Neural cell (in vitro differentiated cells): ENCODE data around the gene PTTG1IP2. TPM values are rescaled to one million over a fixed set of nuclear protein-coding genes. Genes with fewer than 3 reads are reported as not detected.

Experiments used
- H2AFZ ChIP-seq: fragments of 200-600, 300-800 bp; sonication (generic), shearing (Covaris generic); 2 replicates; pipeline ENCODE4 v1.6.0; 2014; ENCODE audit warnings: low read depth, mild to moderate bottlenecking, antibody characterized with exemption, low read length, moderate library complexity
- H3F3A ChIP-seq: fragments of 200-600 bp; shearing (Covaris generic); 2 replicates; pipeline ENCODE4 v1.6.1; 2016; ENCODE audit warnings: mild to moderate bottlenecking, moderate library complexity, mixed read lengths, antibody characterized with exemption, low read length; ENCODE audit not compliant: insufficient read depth, poor library complexity, severe bottlenecking
- H3K27ac ChIP-seq: fragments of 200-600, 300-800 bp; sonication (generic), shearing (Covaris generic); 2 replicates; pipeline ENCODE4 v1.5.1; 2014; ENCODE audit warnings: mild to moderate bottlenecking, low read length, moderate library complexity
- H3K27me3 ChIP-seq: fragments of 300-800, 200-600 bp; sonication (generic), shearing (Covaris generic); 2 replicates; pipeline ENCODE4 v1.6.0; 2014; ENCODE audit warnings: mild to moderate bottlenecking, low read depth, low read length, moderate library complexity; ENCODE audit not compliant: insufficient read depth
- H3K36me3 ChIP-seq: fragments of 300-800, 200-600 bp; sonication (generic), shearing (Covaris generic); 2 replicates; pipeline ENCODE4 v1.5.1; 2014; ENCODE audit warnings: mild to moderate bottlenecking, antibody characterized with exemption, low read length, moderate library complexity; ENCODE audit not compliant: insufficient read depth
- H3K4me2 ChIP-seq: fragments of 300-800, 200-600 bp; sonication (generic), shearing (Covaris generic); 2 replicates; pipeline ENCODE4 v1.6.0; 2014; ENCODE audit warnings: mild to moderate bottlenecking, low read length
- H3K4me3 ChIP-seq: fragments of 300-800, 200-600 bp; sonication (generic), shearing (Covaris generic); 2 replicates; pipeline ENCODE4 v1.5.1; 2014; ENCODE audit warnings: mild to moderate bottlenecking, low read length, moderate library complexity
- H3K79me2 ChIP-seq: fragments of 200-600 bp; shearing (Covaris generic); replicated peaks from 2 replicates; pipeline ENCODE4 v1.6.0; 2014; ENCODE audit warnings: mild to moderate bottlenecking, low read length, moderate library complexity; ENCODE audit not compliant: insufficient read depth
- H3K9ac ChIP-seq: fragments of 300-800, 200-600 bp; sonication (generic), shearing (Covaris generic); 2 replicates; pipeline ENCODE4 v1.6.1; 2016; ENCODE audit warnings: mild to moderate bottlenecking, low read length, mixed read lengths
- H3K9me2 ChIP-seq: fragments of 200-600 bp; shearing (Covaris generic); 2 replicates; pipeline ENCODE4 v1.6.1; 2016; ENCODE audit warnings: mild to moderate bottlenecking, low read length, mixed read lengths; ENCODE audit not compliant: insufficient read depth
- H3K9me3 ChIP-seq: fragments of 200-600, 300-800 bp; sonication (generic), shearing (Covaris generic); 2 replicates; pipeline ENCODE4 v1.6.1; 2016; ENCODE audit warnings: mild to moderate bottlenecking, mixed run types, low read length, moderate library complexity, mixed read lengths
- H4K20me1 ChIP-seq: fragments of 200-600 bp; shearing (Covaris generic); 2 replicates; pipeline ENCODE4 v1.6.1; 2016; ENCODE audit warnings: mild to moderate bottlenecking, mixed run types; ENCODE audit not compliant: insufficient read depth
- EP300 ChIP-seq: fragments of 450-650 bp; conservative IDR thresholded peaks from 2 replicates; pipeline ENCODE4 v1.6.1; 2014; ENCODE audit warnings: antibody characterized with exemption, mild to moderate bottlenecking, moderate library complexity; ENCODE audit not compliant: poor library complexity, severe bottlenecking
- EZH2 ChIP-seq: fragments of 200-600, 300-800 bp; shearing (Covaris generic), sonication (generic); IDR thresholded peaks from 2 replicates; pipeline ENCODE4 v1.6.1; 2014; ENCODE audit warnings: antibody characterized with exemption, low read length, borderline replicate concordance, mild to moderate bottlenecking; ENCODE audit not compliant: insufficient read depth, poor library complexity, severe bottlenecking
- MXI1 ChIP-seq: fragments of 450-650 bp; conservative IDR thresholded peaks from 2 replicates; pipeline ENCODE4 v1.6.1; 2014; ENCODE audit warnings: antibody characterized with exemption, mild to moderate bottlenecking; ENCODE audit not compliant: poor library complexity, severe bottlenecking
- POLR2AphosphoS5 ChIP-seq: IDR thresholded peaks from 2 replicates; pipeline ENCODE4 v1.6.1; 2012
- RAD21 ChIP-seq: fragments of 450-650 bp; conservative IDR thresholded peaks from 2 replicates; pipeline ENCODE4 v1.6.1; 2014; ENCODE audit warnings: antibody characterized with exemption, mild to moderate bottlenecking, moderate library complexity
- SMC3 ChIP-seq: fragments of 450-650 bp; conservative IDR thresholded peaks from 2 replicates; pipeline ENCODE4 v1.6.1; 2014; ENCODE audit warnings: antibody characterized with exemption, mild to moderate bottlenecking, moderate library complexity; ENCODE audit not compliant: poor library complexity
- TAF1 ChIP-seq: IDR thresholded peaks from 2 replicates; pipeline ENCODE4 v1.6.1; 2012; ENCODE audit warnings: low read depth
- polyA plus RNA-seq: library from polyadenylated mRNA; depleted of rRNA; stranded (reverse); fragments of >200 nt; gene quantifications from 2 replicates; pipeline ENCODE4 v1.2.3, GENCODE V29; 2014
- TF ChIP-seq, protein P1 (sequence below): fragments of 450-650 bp; IDR thresholded peaks from 2 replicates; pipeline ENCODE4 v1.5.1; 2014; ENCODE audit warnings: antibody characterized with exemption, mild to moderate bottlenecking, moderate library complexity; ENCODE audit not compliant: poor library complexity, severe bottlenecking
- TF ChIP-seq, protein P2 (sequence below): IDR thresholded peaks from 2 replicates; pipeline ENCODE4 v1.6.1; 2012; ENCODE audit warnings: borderline replicate concordance

PTTG1IP2 gene
- polyA plus RNA-seq, 1 donor from 2014 or later = not detected

DNA sequence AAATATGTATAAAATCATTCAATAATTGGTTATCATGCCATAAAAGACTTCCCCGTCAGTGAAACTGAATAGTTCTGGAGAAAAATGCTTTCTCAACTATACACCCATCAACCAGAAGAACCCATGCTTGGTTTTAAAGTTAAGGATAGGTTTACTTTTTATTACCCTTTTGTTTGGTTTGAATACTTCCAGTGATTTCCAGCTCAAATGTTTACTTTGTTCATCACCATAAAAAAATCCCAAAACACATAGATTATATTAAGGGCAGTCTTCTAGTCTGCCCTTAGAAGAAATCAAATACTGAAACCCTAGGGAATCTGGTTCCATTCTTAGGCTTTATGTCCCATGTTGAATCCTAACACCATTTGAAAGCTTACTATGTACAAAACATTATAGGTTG is 49.2 kb downstream of the PTTG1IP2 start:
- H3K4me3 ChIP-seq = no peak overlapping the region
- no peaks in the 10 kb centered on the region for H3K36me3 ChIP-seq
- H3F3A ChIP-seq = no peaks in the 10 kb centered on the region
- no peak overlapping the region for H3K27ac ChIP-seq
- no peaks in the 10 kb centered on the region for H3K9me2 ChIP-seq
- H3K9ac ChIP-seq = no peak overlapping the region
- no peaks in the 10 kb centered on the region for H4K20me1 ChIP-seq
- H3K4me2 ChIP-seq = no peak overlapping the region
- no peak for TF ChIP-seq MXI1
- TF ChIP-seq EP300 = no peak
- no peak for TF ChIP-seq EZH2
- no peak for TF ChIP-seq TAF1
- TF ChIP-seq, protein P1, sequence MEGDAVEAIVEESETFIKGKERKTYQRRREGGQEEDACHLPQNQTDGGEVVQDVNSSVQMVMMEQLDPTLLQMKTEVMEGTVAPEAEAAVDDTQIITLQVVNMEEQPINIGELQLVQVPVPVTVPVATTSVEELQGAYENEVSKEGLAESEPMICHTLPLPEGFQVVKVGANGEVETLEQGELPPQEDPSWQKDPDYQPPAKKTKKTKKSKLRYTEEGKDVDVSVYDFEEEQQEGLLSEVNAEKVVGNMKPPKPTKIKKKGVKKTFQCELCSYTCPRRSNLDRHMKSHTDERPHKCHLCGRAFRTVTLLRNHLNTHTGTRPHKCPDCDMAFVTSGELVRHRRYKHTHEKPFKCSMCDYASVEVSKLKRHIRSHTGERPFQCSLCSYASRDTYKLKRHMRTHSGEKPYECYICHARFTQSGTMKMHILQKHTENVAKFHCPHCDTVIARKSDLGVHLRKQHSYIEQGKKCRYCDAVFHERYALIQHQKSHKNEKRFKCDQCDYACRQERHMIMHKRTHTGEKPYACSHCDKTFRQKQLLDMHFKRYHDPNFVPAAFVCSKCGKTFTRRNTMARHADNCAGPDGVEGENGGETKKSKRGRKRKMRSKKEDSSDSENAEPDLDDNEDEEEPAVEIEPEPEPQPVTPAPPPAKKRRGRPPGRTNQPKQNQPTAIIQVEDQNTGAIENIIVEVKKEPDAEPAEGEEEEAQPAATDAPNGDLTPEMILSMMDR = no peak
- TF ChIP-seq RAD21 = no peak
- no peaks in the 10 kb centered on the region for H3K79me2 ChIP-seq
- H3K27me3 ChIP-seq = no peaks in the 10 kb centered on the region
- no peaks in the 10 kb centered on the region for H3K9me3 ChIP-seq
- no peak overlapping the region for H2AFZ ChIP-seq

DNA sequence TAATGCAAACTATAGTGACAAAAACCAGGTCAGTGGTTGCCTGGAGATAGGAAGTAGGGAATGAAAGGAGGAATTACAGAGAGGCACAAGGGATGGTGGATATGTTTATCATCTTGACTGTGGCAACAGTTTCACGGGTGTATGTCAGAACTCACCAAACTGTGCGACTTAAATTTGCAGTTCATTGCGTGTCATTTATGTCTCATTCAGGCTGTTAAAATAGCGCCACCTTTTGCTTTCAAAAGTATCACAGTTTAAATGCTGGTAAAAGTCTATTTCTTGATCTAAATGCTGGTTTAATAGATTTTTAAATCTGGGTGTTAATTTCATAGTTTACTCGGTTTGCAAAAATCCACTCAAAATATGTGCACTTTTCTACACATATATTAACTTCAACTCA is 51.0 kb downstream of the PTTG1IP2 start:
- H4K20me1 ChIP-seq = no peaks in the 10 kb centered on the region
- H3K9me2 ChIP-seq = no peaks in the 10 kb centered on the region
- no peak overlapping the region for H3K9ac ChIP-seq
- H3K27me3 ChIP-seq = no peaks in the 10 kb centered on the region
- no peaks in the 10 kb centered on the region for H3K79me2 ChIP-seq
- H3K36me3 ChIP-seq = no peaks in the 10 kb centered on the region
- no peak overlapping the region for H3K4me2 ChIP-seq
- no peak overlapping the region for H3K4me3 ChIP-seq
- no peaks in the 10 kb centered on the region for H3F3A ChIP-seq
- no peak overlapping the region for H2AFZ ChIP-seq
- H3K27ac ChIP-seq = no peak overlapping the region
- no peaks in the 10 kb centered on the region for H3K9me3 ChIP-seq
- TF ChIP-seq MXI1 = no peak
- TF ChIP-seq RAD21 = no peak
- TF ChIP-seq TAF1 = no peak
- no peak for TF ChIP-seq EZH2
- no peak for TF ChIP-seq EP300
- TF ChIP-seq, protein P2, sequence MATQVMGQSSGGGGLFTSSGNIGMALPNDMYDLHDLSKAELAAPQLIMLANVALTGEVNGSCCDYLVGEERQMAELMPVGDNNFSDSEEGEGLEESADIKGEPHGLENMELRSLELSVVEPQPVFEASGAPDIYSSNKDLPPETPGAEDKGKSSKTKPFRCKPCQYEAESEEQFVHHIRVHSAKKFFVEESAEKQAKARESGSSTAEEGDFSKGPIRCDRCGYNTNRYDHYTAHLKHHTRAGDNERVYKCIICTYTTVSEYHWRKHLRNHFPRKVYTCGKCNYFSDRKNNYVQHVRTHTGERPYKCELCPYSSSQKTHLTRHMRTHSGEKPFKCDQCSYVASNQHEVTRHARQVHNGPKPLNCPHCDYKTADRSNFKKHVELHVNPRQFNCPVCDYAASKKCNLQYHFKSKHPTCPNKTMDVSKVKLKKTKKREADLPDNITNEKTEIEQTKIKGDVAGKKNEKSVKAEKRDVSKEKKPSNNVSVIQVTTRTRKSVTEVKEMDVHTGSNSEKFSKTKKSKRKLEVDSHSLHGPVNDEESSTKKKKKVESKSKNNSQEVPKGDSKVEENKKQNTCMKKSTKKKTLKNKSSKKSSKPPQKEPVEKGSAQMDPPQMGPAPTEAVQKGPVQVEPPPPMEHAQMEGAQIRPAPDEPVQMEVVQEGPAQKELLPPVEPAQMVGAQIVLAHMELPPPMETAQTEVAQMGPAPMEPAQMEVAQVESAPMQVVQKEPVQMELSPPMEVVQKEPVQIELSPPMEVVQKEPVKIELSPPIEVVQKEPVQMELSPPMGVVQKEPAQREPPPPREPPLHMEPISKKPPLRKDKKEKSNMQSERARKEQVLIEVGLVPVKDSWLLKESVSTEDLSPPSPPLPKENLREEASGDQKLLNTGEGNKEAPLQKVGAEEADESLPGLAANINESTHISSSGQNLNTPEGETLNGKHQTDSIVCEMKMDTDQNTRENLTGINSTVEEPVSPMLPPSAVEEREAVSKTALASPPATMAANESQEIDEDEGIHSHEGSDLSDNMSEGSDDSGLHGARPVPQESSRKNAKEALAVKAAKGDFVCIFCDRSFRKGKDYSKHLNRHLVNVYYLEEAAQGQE = no peak
- TF ChIP-seq POLR2AphosphoS5 = no peak

DNA sequence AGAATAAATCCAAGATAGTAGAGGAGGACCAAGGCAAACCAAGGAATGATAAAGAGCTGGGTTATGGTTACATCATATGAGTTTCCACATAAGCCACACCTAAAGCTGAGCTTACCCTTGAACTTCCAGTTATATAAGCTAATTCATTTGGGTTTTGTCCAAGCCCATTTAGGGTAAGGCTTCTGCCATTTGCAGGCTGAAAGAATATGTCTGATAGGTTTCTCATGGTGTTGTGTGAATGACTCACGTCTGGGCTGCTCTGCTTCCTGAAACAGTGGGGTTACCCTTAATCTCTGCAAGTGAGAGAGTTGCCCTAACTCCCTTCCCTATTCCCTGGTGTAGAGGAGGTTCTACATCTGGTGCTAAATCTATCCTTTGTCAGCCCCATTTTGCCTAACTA is 60.8 kb downstream of the PTTG1IP2 start:
- TF ChIP-seq, protein P1 = no peak
- no peak for TF ChIP-seq EP300
- TF ChIP-seq SMC3 = no peak
- TF ChIP-seq EZH2 = no peak
- TF ChIP-seq POLR2AphosphoS5 = no peak
- TF ChIP-seq MXI1 = no peak
- TF ChIP-seq RAD21 = no peak
- TF ChIP-seq, protein P2 = no peak
- TF ChIP-seq TAF1 = no peak

More for the DNA sequence above, 60.8 kb downstream of the PTTG1IP2 start:
- Histone ChIP-seq H4K20me1 (no peaks in the 10 kb centered on the region), H3K36me3 (no peaks in the 10 kb centered on the region), H3F3A (no peaks in the 10 kb centered on the region), H3K9ac (no peak overlapping the region), H3K27ac (no peak overlapping the region), H3K4me3 (no peak overlapping the region), H3K27me3 (no peaks in the 10 kb centered on the region), H3K9me3 (no peaks in the 10 kb centered on the region), H3K9me2 (no peaks in the 10 kb centered on the region), H3K4me2 (no peak overlapping the region), H2AFZ (no peak overlapping the region), H3K79me2 (no peaks in the 10 kb centered on the region)
